MCF 10A (cell line): Measurements from ENCODE around the gene APBB2. TPM values are rescaled to one million over a fixed set of nuclear protein-coding genes. Genes with fewer than 3 reads are reported as not detected.

Experiments used
- BruUV-seq: library from RNA; stranded (reverse); fragments of 400-500 nt; replicated peaks from 2 replicates; lab custom pipeline; 2021; lab: Mats Ljungman, UMichigan
- CTCF ChIA-PET: fragments of 300-600 bp; sonication (Branson Sonifier 250); formaldehyde crosslinking; extraction: SDS; loops from one replicate; lab custom pipeline; 2021; ENCODE audit warnings: antibody characterized with exemption, inconsistent platforms; lab: Yijun Ruan, JAX
- POLR2A ChIA-PET: fragments of 300-600, 350-650 bp; sonication (Branson Sonifier 250); formaldehyde crosslinking; extraction: SDS; loops from one replicate; lab custom pipeline; 2020; ENCODE audit warnings: antibody characterized with exemption, inconsistent platforms; lab: Yijun Ruan, JAX
- DNase-seq: peaks from one replicate; pipeline ENCODE4 v3.0.0-alpha.2; 2018; ENCODE audit not compliant: unreplicated experiment
- H3K27ac Mint-ChIP-seq: one replicate; pipeline ENCODE4 v1.8.0; 2022; ENCODE audit warnings: mild to moderate bottlenecking, low read depth, mixed read lengths; ENCODE audit not compliant: unreplicated experiment
- H3K27me3 Mint-ChIP-seq: one replicate; pipeline ENCODE4 v1.8.0; 2022; ENCODE audit warnings: mixed read lengths; ENCODE audit not compliant: insufficient read depth, unreplicated experiment
- H3K36me3 Mint-ChIP-seq: one replicate; pipeline ENCODE4 v1.8.0; 2022; ENCODE audit warnings: mild to moderate bottlenecking, moderate library complexity, mixed read lengths; ENCODE audit not compliant: insufficient read depth, unreplicated experiment
- H3K4me1 Mint-ChIP-seq: one replicate; pipeline ENCODE4 v1.8.0; 2022; ENCODE audit warnings: mixed read lengths; ENCODE audit not compliant: insufficient read depth, unreplicated experiment
- H3K4me3 Mint-ChIP-seq: one replicate; pipeline ENCODE4 v1.8.0; 2022; ENCODE audit warnings: mild to moderate bottlenecking, moderate library complexity, mixed read lengths; ENCODE audit not compliant: unreplicated experiment
- H3K9me3 Mint-ChIP-seq: one replicate; pipeline ENCODE4 v1.8.0; 2022; ENCODE audit warnings: mixed read lengths; ENCODE audit not compliant: unreplicated experiment
- intact Hi-C: fragments of 100-400 bp; cut with micrococcal nuclease; formaldehyde crosslinking; loops from 2 replicates; pipeline ENCODE4 v1.14.1; 2022
- total RNA-seq: library from RNA; stranded (reverse); gene quantifications from 2 replicates; pipeline ENCODE4 v1.2.3, GENCODE V29; 2022
- TF ChIP-seq, protein P1 (sequence below): fragments of 200-600 bp; IDR thresholded peaks from one replicate; pipeline ENCODE4 v1.8.0; 2022; ENCODE audit warnings: antibody characterized with exemption, mild to moderate bottlenecking; ENCODE audit not compliant: unreplicated experiment

APBB2 gene
- total RNA-seq, 1 experiment from 2014 or later: 201 TPM

DNA sequence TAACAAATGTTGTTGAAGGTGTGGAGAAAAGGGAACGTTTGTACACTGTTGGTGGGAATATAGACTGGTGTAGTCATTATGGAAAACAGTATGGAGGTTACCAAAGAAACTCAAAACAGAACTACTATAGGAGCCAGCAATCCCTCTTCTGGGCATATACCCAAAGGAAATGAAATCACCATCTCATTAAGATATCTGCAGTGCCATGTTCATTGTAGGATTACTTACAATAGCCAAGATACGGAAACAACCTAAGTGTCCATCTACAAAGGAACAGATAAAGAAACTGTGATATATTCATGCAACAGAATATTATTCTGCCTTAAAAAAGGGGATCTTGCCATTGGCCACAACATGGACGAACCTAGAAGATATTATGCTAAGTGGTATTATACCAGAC lies 22.2 kb downstream of the APBB2 start:
- Mint-ChIP-seq H3K4me1 (peaks cover 40% of the 10 kb centered on the region), H3K27ac (no peak overlapping the region), H3K27me3 (no peaks in the 10 kb centered on the region), H3K4me3 (no peak overlapping the region), H3K9me3 (no peaks in the 10 kb centered on the region), H3K36me3 (peaks cover 18% of the 10 kb centered on the region)
- intact Hi-C loops: no loop called here
- ChIA-PET POLR2A (interaction anchor here (1.0 to 2.0 kb wide), 4 partner anchors 8 to 32 kb away, joined by 4 to 6 read pairs (median 4); no protein-coding TSS in a partner anchor), CTCF (no interaction called here)
- no peak for DNase-seq
- TF ChIP-seq, protein P1, sequence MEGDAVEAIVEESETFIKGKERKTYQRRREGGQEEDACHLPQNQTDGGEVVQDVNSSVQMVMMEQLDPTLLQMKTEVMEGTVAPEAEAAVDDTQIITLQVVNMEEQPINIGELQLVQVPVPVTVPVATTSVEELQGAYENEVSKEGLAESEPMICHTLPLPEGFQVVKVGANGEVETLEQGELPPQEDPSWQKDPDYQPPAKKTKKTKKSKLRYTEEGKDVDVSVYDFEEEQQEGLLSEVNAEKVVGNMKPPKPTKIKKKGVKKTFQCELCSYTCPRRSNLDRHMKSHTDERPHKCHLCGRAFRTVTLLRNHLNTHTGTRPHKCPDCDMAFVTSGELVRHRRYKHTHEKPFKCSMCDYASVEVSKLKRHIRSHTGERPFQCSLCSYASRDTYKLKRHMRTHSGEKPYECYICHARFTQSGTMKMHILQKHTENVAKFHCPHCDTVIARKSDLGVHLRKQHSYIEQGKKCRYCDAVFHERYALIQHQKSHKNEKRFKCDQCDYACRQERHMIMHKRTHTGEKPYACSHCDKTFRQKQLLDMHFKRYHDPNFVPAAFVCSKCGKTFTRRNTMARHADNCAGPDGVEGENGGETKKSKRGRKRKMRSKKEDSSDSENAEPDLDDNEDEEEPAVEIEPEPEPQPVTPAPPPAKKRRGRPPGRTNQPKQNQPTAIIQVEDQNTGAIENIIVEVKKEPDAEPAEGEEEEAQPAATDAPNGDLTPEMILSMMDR: no peak
- no TSS peak for BruUV-seq

DNA sequence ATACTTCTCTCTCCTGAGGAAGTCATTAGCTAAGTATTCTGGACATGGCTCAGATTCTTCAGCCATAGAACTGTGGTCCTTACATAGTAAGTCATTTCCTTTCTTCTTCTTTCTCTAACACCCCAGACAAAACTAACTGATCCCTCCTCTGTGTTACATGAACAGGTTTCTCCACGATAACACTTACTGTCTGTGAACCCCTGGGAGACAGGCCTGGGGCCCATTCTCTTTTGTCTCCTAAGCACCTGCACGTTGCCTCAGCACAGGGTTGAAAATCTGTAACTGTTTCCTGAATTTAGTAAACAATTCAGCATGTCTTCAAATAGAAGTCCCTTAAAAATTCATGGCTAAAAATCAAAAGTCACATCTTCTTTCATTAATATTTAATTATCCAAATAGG lies 24.7 kb downstream of the APBB2 start:
- Mint-ChIP-seq H3K9me3 (no peaks in the 10 kb centered on the region), H3K27me3 (no peaks in the 10 kb centered on the region), H3K4me1 (peaks cover 65% of the 10 kb centered on the region), H3K27ac (peak overlapping the region; percentile 46), H3K4me3 (no peak overlapping the region), H3K36me3 (peaks cover 9% of the 10 kb centered on the region)
- ChIA-PET POLR2A (interaction anchor here (0.8 to 8.1 kb wide), 6 partner anchors 10 to 43 kb away, joined by 3 to 98 read pairs (median 5); no protein-coding TSS in a partner anchor), CTCF (interaction anchor here (0.8 to 1.0 kb wide), 3 partner anchors 23 to 265 kb away, joined by 3 to 4 read pairs (median 3); no protein-coding TSS in a partner anchor)
- intact Hi-C loops: no loop called here
- TF ChIP-seq, protein P1: no peak
- no peak for DNase-seq
- BruUV-seq: no TSS peak

DNA sequence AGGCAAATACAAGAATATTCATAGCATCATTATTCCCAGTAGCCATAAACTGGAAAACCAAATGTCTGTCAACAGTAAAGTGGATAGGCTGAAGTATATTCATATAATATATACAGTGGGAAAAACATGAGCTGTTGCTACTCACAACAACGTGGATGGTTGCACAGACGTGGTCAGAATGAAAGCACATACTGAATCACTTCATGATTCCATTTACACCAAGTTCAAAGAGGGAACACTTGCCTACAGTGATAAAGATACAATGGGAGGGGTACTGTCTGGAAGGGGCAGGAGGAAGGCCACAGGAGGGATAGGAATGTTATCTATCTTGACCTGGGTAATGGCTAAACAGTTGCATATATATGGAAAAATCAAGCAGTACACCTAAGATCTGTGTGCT lies 25.3 kb downstream of the APBB2 start:
- Mint-ChIP-seq H3K27ac (peak overlapping the region; percentile 46), H3K4me1 (peaks cover 71% of the 10 kb centered on the region)

More for the DNA sequence above, 25.3 kb downstream of the APBB2 start:
- H3K4me3 Mint-ChIP-seq: no peak overlapping the region
- CTCF ChIA-PET: interaction anchor here (0.9 to 1.0 kb wide), 2 partner anchors 23 to 264 kb away, joined by 3 read pairs; no protein-coding TSS in a partner anchor
- H3K27me3 Mint-ChIP-seq: no peaks in the 10 kb centered on the region
- POLR2A ChIA-PET: interaction anchor here (0.8 to 8.1 kb wide), 7 partner anchors 9 to 43 kb away, joined by 3 to 98 read pairs (median 4); no protein-coding TSS in a partner anchor
- DNase-seq: no peak
- TF ChIP-seq, protein P1: no peak
- intact Hi-C loops: no loop called here
- BruUV-seq: no TSS peak
- peaks cover 4% of the 10 kb centered on the region for H3K36me3 Mint-ChIP-seq
- no peaks in the 10 kb centered on the region for H3K9me3 Mint-ChIP-seq
